GM10248 (cell line): ENCODE measurements around the gene SMPD3.

Experiments
- CTCF ChIA-PET: fragments of 300-600 bp; sonication (Branson Sonifier 250); formaldehyde crosslinking; extraction: SDS; loops from one replicate; lab custom pipeline; 2021; ENCODE audit warnings: antibody characterized with exemption; lab: Yijun Ruan, JAX
- POLR2A ChIA-PET: fragments of 350-650 bp; sonication (Branson Sonifier 250); formaldehyde crosslinking; extraction: SDS; loops from one replicate; lab custom pipeline; 2020; ENCODE audit warnings: antibody characterized with exemption; lab: Yijun Ruan, JAX
- DNase-seq: peaks from one replicate; pipeline ENCODE4 v3.0.0; 2012; ENCODE audit errors: extremely low spot score
- TF ChIP-seq, protein P1 (sequence below): IDR thresholded peaks from 2 replicates; pipeline ENCODE4 v1.5.1; 2012; ENCODE audit warnings: mild to moderate bottlenecking, low read depth; ENCODE audit errors: extremely low read depth, missing control alignments, control extremely low read depth

Gene SMPD3

DNA sequence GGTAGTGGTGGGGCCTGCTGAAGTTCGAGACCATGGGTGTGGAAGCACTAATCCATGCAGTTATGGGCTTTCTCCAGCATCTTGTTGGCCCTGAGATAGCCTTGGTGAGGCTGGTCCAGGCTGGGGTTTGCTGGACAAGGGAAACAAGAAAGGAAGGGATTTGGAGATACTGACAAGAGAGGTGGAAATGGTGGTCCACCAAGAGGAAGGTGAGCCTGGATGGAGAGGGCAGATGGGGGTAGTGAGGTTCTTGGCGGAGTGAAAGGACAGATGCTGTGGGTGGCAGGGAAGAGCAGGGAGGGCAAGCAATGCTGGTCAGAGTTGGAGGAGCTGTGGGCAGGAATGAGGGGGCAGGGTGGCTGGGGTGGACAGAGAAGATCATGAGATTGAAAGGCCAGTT lies 5.5 kb upstream of the SMPD3 start:
- TF ChIP-seq, protein P1, sequence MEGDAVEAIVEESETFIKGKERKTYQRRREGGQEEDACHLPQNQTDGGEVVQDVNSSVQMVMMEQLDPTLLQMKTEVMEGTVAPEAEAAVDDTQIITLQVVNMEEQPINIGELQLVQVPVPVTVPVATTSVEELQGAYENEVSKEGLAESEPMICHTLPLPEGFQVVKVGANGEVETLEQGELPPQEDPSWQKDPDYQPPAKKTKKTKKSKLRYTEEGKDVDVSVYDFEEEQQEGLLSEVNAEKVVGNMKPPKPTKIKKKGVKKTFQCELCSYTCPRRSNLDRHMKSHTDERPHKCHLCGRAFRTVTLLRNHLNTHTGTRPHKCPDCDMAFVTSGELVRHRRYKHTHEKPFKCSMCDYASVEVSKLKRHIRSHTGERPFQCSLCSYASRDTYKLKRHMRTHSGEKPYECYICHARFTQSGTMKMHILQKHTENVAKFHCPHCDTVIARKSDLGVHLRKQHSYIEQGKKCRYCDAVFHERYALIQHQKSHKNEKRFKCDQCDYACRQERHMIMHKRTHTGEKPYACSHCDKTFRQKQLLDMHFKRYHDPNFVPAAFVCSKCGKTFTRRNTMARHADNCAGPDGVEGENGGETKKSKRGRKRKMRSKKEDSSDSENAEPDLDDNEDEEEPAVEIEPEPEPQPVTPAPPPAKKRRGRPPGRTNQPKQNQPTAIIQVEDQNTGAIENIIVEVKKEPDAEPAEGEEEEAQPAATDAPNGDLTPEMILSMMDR, result no peak
- no peak for DNase-seq
- ChIA-PET CTCF (interaction anchor here (1.3 to 1.8 kb wide), 2 partner anchors 14 to 56 kb away, joined by 3 to 5 read pairs; no protein-coding TSS in a partner anchor), POLR2A (interaction anchor here (0.7 kb wide), 1 partner anchor 119 kb away, joined by 3 read pairs; no protein-coding TSS in a partner anchor)

DNA sequence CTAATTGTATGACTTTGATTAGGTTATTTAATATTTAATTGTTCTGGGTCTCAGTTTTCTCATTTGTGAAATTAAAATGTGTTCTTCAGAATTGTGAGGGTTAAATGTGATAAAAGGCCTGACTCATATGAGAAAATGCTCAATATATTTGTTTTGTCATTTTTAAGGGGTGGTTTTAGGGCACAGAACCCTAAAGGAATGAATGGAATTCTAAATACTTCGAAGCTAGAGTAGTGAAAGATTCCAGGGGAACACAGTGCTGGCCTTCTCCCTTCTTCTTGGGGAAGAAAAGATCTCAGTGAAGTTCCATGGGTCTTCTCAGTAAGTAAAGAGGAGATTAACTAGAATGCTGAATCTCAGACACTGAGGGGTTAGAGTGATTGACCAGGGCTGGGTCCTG lies 3.9 kb upstream of the SMPD3 start:
- TF ChIP-seq, protein P1, result no peak
- ChIA-PET CTCF (interaction anchor here (1.0 to 1.8 kb wide), 4 partner anchors 10 to 68 kb away, joined by 3 to 5 read pairs (median 3); no protein-coding TSS in a partner anchor), POLR2A (no interaction called here)
- DNase-seq, result no peak

GRCh38 chr16:68451676-68452075 lies 3.4 kb upstream of the SMPD3 start:
- ChIA-PET POLR2A (no interaction called here), CTCF (interaction anchor here (1.8 kb wide), 1 partner anchor 15 kb away, joined by 5 read pairs; no protein-coding TSS in a partner anchor)
- no peak for DNase-seq
- TF ChIP-seq, protein P1, result no peak

GRCh38 chr16:68450741-68451255 lies 2.5 kb upstream of the SMPD3 start:
- no peak for DNase-seq
- TF ChIP-seq, protein P1, result no peak
- ChIA-PET POLR2A (no interaction called here), CTCF (interaction anchor here (0.7 to 1.2 kb wide), 2 partner anchors 11 to 54 kb away, joined by 3 read pairs; no protein-coding TSS in a partner anchor)

GRCh38 chr16:68447653-68448359 lies 502 bp downstream of the SMPD3 start:
- ChIA-PET CTCF (interaction anchor here (1.0 to 1.7 kb wide), 2 partner anchors 10 to 16 kb away, joined by 4 read pairs; no protein-coding TSS in a partner anchor), POLR2A (interaction anchor here (0.6 kb wide), 1 partner anchor 1706 kb away, joined by 3 read pairs; no protein-coding TSS in a partner anchor)
- DNase-seq, result no peak
- TF ChIP-seq, protein P1, result no peak
